GM12878 (cell line): ENCODE data around the gene SLC35G6. TPM values are rescaled to one million over a fixed set of nuclear protein-coding genes. Genes with fewer than 3 reads are reported as not detected.
A peak's percentile ranks its signal among the peaks of the same experiment; 100 is the strongest.

Experiments used
- ATAC-seq: fragments of 200-7000 bp; cut with Tn5 transposase; 3 replicates; pipeline ENCODE4 v1.9.1; 2020; ENCODE audit warnings: mild to moderate bottlenecking, moderate library complexity
- BruUV-seq: library from RNA; stranded (reverse); fragments of 400-500 nt; replicated peaks from 2 replicates; lab custom pipeline; 2021; lab: Mats Ljungman, UMichigan
- CTCF ChIA-PET: fragments of 300-600 bp; sonication (Branson Sonifier 250); formaldehyde crosslinking; extraction: SDS; loops from one replicate; lab custom pipeline; 2021; ENCODE audit warnings: inconsistent platforms; lab: Yijun Ruan, JAX
- POLR2A ChIA-PET: fragments of 350-600 bp; formaldehyde crosslinking; extraction: SDS; loops from one replicate; lab custom pipeline; 2021; ENCODE audit warnings: inconsistent platforms; lab: Charles Lee
- RAD21 ChIA-PET: fragments of 300-600 bp; sonication (Branson Sonifier 250); formaldehyde crosslinking; loops from one replicate; lab custom pipeline; 2023; ENCODE audit warnings: antibody characterized with exemption; ENCODE audit not compliant: unreplicated experiment; lab: Charles Lee
- SMC1A ChIA-PET: fragments of 300-600 bp; sonication (Branson Sonifier 250); formaldehyde crosslinking; loops from one replicate; lab custom pipeline; 2023; ENCODE audit not compliant: unreplicated experiment, uncharacterized antibody; lab: Charles Lee
- DNase-seq: peaks from one replicate; pipeline ENCODE4 v3.0.0-alpha.2; 2011; ENCODE audit warnings: low read depth, low spot score
- FAIRE-seq: peaks from 3 replicates; lab custom pipeline; 2011; peaks lifted over from hg19 to GRCh38; lab: Jason Lieb, UNC
- H2AFZ ChIP-seq: 2 replicates; pipeline ENCODE4 v1.6.0; 2011; ENCODE audit warnings: low read depth, low read length, control low read depth; ENCODE audit not compliant: control insufficient read depth
- H3K27ac ChIP-seq: 2 replicates; pipeline ENCODE4 v1.5.1; 2011; ENCODE audit warnings: control low read depth; ENCODE audit not compliant: control insufficient read depth, insufficient read depth
- H3K27me3 ChIP-seq, 2 experiments: replicated peaks in 1 of 2; 2 replicates each; pipeline versions ENCODE4 v1.6.0 to v1.6.1; 2011; ENCODE audit warnings: low read length in 1 of 2; ENCODE audit not compliant: control insufficient read depth in 2 of 2, insufficient read depth in 2 of 2
- H3K36me3 ChIP-seq, 2 experiments: 2 replicates each; pipeline ENCODE4 v1.5.1; 2011; ENCODE audit warnings: low read length in 1 of 2; ENCODE audit not compliant: control insufficient read depth in 2 of 2, insufficient read depth in 2 of 2
- H3K4me1 ChIP-seq: 2 replicates; pipeline ENCODE4 v1.6.1; 2011; ENCODE audit warnings: mild to moderate bottlenecking, low read length, moderate library complexity, mixed read lengths; ENCODE audit not compliant: control insufficient read depth, insufficient read depth
- H3K4me2 ChIP-seq: 2 replicates; pipeline ENCODE4 v1.6.0; 2011; ENCODE audit warnings: control low read depth; ENCODE audit not compliant: control insufficient read depth, insufficient read depth
- H3K4me3 ChIP-seq: fragments of 200-600 bp; sonication (generic); 2 replicates; pipeline ENCODE4 v1.5.1; 2016
- H3K79me2 ChIP-seq: 2 replicates; pipeline ENCODE4 v1.6.0; 2011; ENCODE audit warnings: low read length; ENCODE audit not compliant: control insufficient read depth, insufficient read depth
- H3K9ac ChIP-seq: 2 replicates; pipeline ENCODE4 v1.8.0; 2011; ENCODE audit warnings: low read length, control low read depth, mixed read lengths; ENCODE audit not compliant: control insufficient read depth, insufficient read depth
- H3K9me3 ChIP-seq: replicated peaks from 3 replicates; pipeline ENCODE4 v1.5.1; 2011; ENCODE audit warnings: mild to moderate bottlenecking, low read length; ENCODE audit not compliant: control insufficient read depth, insufficient read depth
- H4K20me1 ChIP-seq: 2 replicates; pipeline ENCODE4 v1.6.0; 2011; ENCODE audit not compliant: control insufficient read depth, insufficient read depth
- BRCA1 ChIP-seq: IDR thresholded peaks from 2 replicates; pipeline ENCODE4 v1.6.1; 2011; ENCODE audit warnings: low read depth, low read length, improper control_type of control experiment
- EZH2 ChIP-seq: IDR thresholded peaks from 2 replicates; pipeline ENCODE4 v1.6.1; 2012; ENCODE audit warnings: low read depth, mild to moderate bottlenecking, control low read depth, inconsistent platforms, low read length, borderline replicate concordance; ENCODE audit not compliant: control insufficient read depth
- FOXK2 ChIP-seq: fragments of 450-650 bp; IDR thresholded peaks from 2 replicates; pipeline ENCODE4 v1.6.1; 2017; ENCODE audit warnings: mild to moderate bottlenecking, moderate library complexity
- GABPA ChIP-seq: IDR thresholded peaks from 2 replicates; pipeline ENCODE4 v1.6.1; 2014; ENCODE audit warnings: antibody characterized with exemption, low read depth, mild to moderate bottlenecking, inconsistent platforms
- HDAC6 ChIP-seq: fragments of 200-600 bp; sonication (generic); IDR thresholded peaks from one replicate; pipeline ENCODE4 v1.8.0; 2017; ENCODE audit warnings: antibody characterized with exemption; ENCODE audit not compliant: unreplicated experiment
- IRF4 ChIP-seq: IDR thresholded peaks from 2 replicates; pipeline ENCODE4 v1.6.1; 2011; ENCODE audit warnings: low read depth, low read length
- MYC ChIP-seq: IDR thresholded peaks from 2 replicates; pipeline ENCODE4 v1.6.1; 2011; ENCODE audit warnings: mild to moderate bottlenecking, low read length, moderate library complexity, inconsistent platforms; ENCODE audit not compliant: insufficient read depth, insufficient replicate concordance, insufficient read length, severe bottlenecking
- SMAD5 ChIP-seq: IDR thresholded peaks from 2 replicates; pipeline ENCODE4 v1.6.1; 2016; ENCODE audit warnings: antibody characterized with exemption, low read depth
- SMARCA5 ChIP-seq: fragments of 450-650 bp; IDR thresholded peaks from 2 replicates; pipeline ENCODE4 v1.6.1; 2017; ENCODE audit warnings: mild to moderate bottlenecking
- TBL1XR1 ChIP-seq: IDR thresholded peaks from 2 replicates; pipeline ENCODE4 v1.6.1; 2012; ENCODE audit warnings: low read depth, low read length, improper control_type of control experiment
- TCF3 ChIP-seq: IDR thresholded peaks from 2 replicates; pipeline ENCODE4 v1.6.1; 2012; ENCODE audit warnings: low read depth, mild to moderate bottlenecking, low read length, borderline replicate concordance; ENCODE audit not compliant: insufficient read depth
- ZNF384 ChIP-seq: IDR thresholded peaks from 2 replicates; pipeline ENCODE4 v1.6.1; 2012; ENCODE audit warnings: low read depth, mild to moderate bottlenecking, low read length, improper control_type of control experiment, borderline replicate concordance
- WGBS: methylation state at CpG from one replicate; pipeline ENCODE4 v1.1.6; 2016; ENCODE audit warnings: low lambda C conversion rate; ENCODE audit not compliant: insufficient replicate concordance, insufficient coverage; ENCODE audit errors: missing lambda C conversion rate; 5-methylcytosine and 5-hydroxymethylcytosine counted together
- in situ Hi-C: fragments of 300-500 bp; cut with MboI; formaldehyde crosslinking; loops from 9 replicates; pipeline ENCODE4 v1.14.3; 2018; ENCODE audit warnings: mixed read lengths
- intact Hi-C: fragments of 100-400 bp; cut with micrococcal nuclease; formaldehyde crosslinking; loops from one replicate; pipeline ENCODE4 v1.14.2; 2022; ENCODE audit not compliant: unreplicated experiment
- polyA plus RNA-seq, 11 experiments: library from polyadenylated mRNA; depleted of rRNA in 4 of 11; unstranded in 6 of 11; stranded (reverse) in 5 of 11; fragments of >200 nt; fragmentation: Nextera tagmentation in 4 of 11; fragmentation: Illumina TruSeq in 1 of 11; extraction: Ambion mirVana in 4 of 11; extraction: Trizol in 1 of 11; gene quantifications; 1 replicate in 1 of 11; 2 replicates in 10 of 11; pipeline versions ENCODE4 v1.2.1 to v1.2.3, GENCODE V29; 2011 to 2016; ENCODE audit warnings: inconsistent platforms in 2 of 11, missing spikeins in 2 of 11, low read depth in 1 of 11
- total RNA-seq, 4 experiments: library from RNA; depleted of rRNA in 3 of 4; stranded (reverse); fragments of >200 nt in 3 of 4; fragmentation: Illumina TruSeq in 1 of 4; extraction: Trizol in 1 of 4; gene quantifications; 2 replicates each; pipeline versions ENCODE4 v1.2.1 to v1.2.3, GENCODE V29; 2013 to 2021
- TF ChIP-seq, protein P1 (sequence below): fragments of 150-350 bp; IDR thresholded peaks from 2 replicates; pipeline ENCODE4 v1.6.1; 2014; ENCODE audit warnings: mild to moderate bottlenecking, low read depth, low read length
- TF ChIP-seq, protein P2 (sequence below): IDR thresholded peaks from 2 replicates; pipeline ENCODE4 v1.6.1; 2011; ENCODE audit warnings: low read depth, mild to moderate bottlenecking, low read length, moderate library complexity, borderline replicate concordance; ENCODE audit errors: extremely low read depth
- TF ChIP-seq, protein P3 (sequence below): fragments of 450-650 bp; conservative IDR thresholded peaks from 2 replicates; pipeline ENCODE4 v1.6.1; 2017; ENCODE audit warnings: mild to moderate bottlenecking, moderate library complexity

SLC35G6 gene
- total and polyA plus RNA-seq, 10 of the 15 experiments (the other 5 are each of a cell fraction or from before 2014, with no cell fraction given), result 0.20 TPM; not detected in 9

DNA sequence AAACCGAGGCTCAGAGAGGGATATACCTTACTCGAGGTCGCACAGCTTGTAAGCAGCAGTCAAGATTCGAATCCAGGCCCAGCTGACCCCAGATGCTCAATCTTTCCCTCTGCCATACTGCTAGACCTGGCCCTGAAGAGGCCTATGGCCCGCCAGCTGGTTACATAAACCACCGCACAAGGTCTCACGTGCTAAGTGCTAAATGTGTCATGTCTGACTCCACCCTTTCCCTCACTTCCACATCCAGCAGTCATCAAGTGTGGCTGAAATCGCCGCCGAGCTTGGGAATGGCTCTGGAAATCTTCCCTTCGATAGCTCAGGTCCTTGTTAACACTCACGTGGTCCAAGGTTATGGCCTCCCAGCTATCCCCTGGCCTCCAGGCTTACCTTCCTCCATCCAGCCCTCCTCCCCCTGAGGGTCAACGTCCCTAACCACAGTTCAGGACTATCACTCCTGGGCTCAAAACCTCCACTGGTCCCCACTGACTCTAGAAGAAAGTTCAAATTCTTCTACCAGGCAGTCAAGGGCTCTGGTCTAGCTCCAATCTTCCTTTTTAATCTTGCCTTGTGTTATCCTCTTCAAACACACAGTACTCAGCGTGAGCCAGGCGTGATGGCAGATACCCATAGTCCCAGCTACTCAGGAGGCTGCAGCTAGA, 5.4 kb upstream of the SLC35G6 start:
- H3K36me3 ChIP-seq, result no peaks in the 10 kb centered on the region
- H4K20me1 ChIP-seq, result peaks cover 2% of the 10 kb centered on the region; the same call in 1 of the 2 replicates
- POLR2A ChIA-PET, result interaction anchor here (0.6 to 2.1 kb wide), 6 partner anchors 9 to 40 kb away, joined by 3 to 9 read pairs (median 5); partner anchors contain the start of gene TMEM102
- SMC1A ChIA-PET, result interaction anchor here (0.9 to 2.0 kb wide), 6 partner anchors 11 to 71 kb away, joined by 3 to 5 read pairs (median 3); partner anchors contain the start of gene TMEM102
- BruUV-seq, result TSS peak; percentile 45
- CTCF ChIA-PET, result interaction anchor here (0.8 to 6.2 kb wide), 7 partner anchors 9 to 120 kb away, joined by 3 to 17 read pairs (median 4); partner anchors contain the start of genes SENP3 and TMEM102
- H2AFZ ChIP-seq, result no peak overlapping the region
- TF ChIP-seq SMARCA5 (no peak), FOXK2 (no peak), IRF4 (no peak), MYC (no peak), ZNF384 (no peak), TCF3 (no peak), SMAD5 (no peak), HDAC6 (no peak), TBL1XR1 (no peak), EZH2 (no peak), GABPA (no peak), BRCA1 (no peak)
- TF ChIP-seq, protein P1, sequence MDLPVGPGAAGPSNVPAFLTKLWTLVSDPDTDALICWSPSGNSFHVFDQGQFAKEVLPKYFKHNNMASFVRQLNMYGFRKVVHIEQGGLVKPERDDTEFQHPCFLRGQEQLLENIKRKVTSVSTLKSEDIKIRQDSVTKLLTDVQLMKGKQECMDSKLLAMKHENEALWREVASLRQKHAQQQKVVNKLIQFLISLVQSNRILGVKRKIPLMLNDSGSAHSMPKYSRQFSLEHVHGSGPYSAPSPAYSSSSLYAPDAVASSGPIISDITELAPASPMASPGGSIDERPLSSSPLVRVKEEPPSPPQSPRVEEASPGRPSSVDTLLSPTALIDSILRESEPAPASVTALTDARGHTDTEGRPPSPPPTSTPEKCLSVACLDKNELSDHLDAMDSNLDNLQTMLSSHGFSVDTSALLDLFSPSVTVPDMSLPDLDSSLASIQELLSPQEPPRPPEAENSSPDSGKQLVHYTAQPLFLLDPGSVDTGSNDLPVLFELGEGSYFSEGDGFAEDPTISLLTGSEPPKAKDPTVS, result no peak
- TF ChIP-seq, protein P2, sequence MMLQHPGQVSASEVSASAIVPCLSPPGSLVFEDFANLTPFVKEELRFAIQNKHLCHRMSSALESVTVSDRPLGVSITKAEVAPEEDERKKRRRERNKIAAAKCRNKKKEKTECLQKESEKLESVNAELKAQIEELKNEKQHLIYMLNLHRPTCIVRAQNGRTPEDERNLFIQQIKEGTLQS, result no peak
- TF ChIP-seq, protein P3, sequence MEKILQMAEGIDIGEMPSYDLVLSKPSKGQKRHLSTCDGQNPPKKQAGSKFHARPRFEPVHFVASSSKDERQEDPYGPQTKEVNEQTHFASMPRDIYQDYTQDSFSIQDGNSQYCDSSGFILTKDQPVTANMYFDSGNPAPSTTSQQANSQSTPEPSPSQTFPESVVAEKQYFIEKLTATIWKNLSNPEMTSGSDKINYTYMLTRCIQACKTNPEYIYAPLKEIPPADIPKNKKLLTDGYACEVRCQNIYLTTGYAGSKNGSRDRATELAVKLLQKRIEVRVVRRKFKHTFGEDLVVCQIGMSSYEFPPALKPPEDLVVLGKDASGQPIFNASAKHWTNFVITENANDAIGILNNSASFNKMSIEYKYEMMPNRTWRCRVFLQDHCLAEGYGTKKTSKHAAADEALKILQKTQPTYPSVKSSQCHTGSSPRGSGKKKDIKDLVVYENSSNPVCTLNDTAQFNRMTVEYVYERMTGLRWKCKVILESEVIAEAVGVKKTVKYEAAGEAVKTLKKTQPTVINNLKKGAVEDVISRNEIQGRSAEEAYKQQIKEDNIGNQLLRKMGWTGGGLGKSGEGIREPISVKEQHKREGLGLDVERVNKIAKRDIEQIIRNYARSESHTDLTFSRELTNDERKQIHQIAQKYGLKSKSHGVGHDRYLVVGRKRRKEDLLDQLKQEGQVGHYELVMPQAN, result no peak
- H3K27ac ChIP-seq, result no peak overlapping the region
- intact Hi-C loops (no loop called here), in situ Hi-C loops (no loop called here)
- no peak overlapping the region for H3K9ac ChIP-seq
- 90% methylated on average over 15 of the region's 15 CpGs for WGBS
- H3K4me1 ChIP-seq, result peaks cover 11% of the 10 kb centered on the region
- ATAC-seq, result no peak
- no peaks in the 10 kb centered on the region for H3K9me3 ChIP-seq
- RAD21 ChIA-PET, result interaction anchor here (0.7 to 1.6 kb wide), 4 partner anchors 33 to 113 kb away, joined by 3 to 5 read pairs (median 3); no protein-coding TSS in a partner anchor
- peaks cover 31% of the 10 kb centered on the region for H3K79me2 ChIP-seq
- H3K4me2 ChIP-seq, result no peak overlapping the region
- DNase-seq, result no peak
- no peak for FAIRE-seq
- H3K4me3 ChIP-seq, result no peak overlapping the region
- H3K27me3 ChIP-seq, result no peaks in the 10 kb centered on the region
